Measurements from ENCODE around the gene ADGRG6.

The ADGRG6 gene

DNA sequence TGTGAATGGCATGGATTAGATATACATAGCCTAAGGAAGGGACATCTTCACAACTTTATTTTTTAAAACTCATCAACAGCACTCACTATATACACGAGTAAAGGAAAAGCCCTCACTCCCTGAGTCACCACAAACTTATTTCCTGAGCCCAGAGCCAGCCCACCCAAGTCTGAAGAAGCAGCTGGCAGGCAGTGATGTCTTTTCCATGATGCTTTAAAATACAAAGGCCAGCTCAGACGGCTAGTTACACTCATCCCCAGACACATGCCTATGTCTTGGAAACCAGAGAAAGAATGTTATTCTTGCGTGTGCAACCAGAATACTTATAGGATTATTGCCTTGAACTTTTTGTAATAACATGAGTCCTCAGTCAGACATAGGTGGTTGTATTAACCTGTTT lies 114.4 kb downstream of the ADGRG6 start:
- H3K36me3 ChIP-seq (ENCODE audit: control insufficient read depth in 2 of 2, insufficient read depth in 1 of 2, low read length in 2 of 2) = no peaks in the 10 kb centered on the region; a peak in 1 of 3 replicates
- no peaks in the 10 kb centered on the region; the same call in 1 of the 2 replicates for H3K4me1 ChIP-seq (ENCODE audit: control insufficient read depth, insufficient read depth, low read length)
- H3K4me3 ChIP-seq (ENCODE audit: low read depth, low read length) = no peak overlapping the region
- no peak overlapping the region for H3K27ac ChIP-seq (ENCODE audit: extremely low read depth, low read depth, low read length)
- no peak for TF ChIP-seq ZNF530 (tag by site-specific recombination; IDR thresholded peaks at IDR 0.05; ENCODE audit: low read depth)
- no peak for TF ChIP-seq GLIS2 (tag by site-specific recombination; IDR thresholded peaks at IDR 0.05)
- no peak for TF ChIP-seq BCL6B (tag by site-specific recombination; IDR thresholded peaks at IDR 0.05)
- TF ChIP-seq PRDM6 (tag by site-specific recombination; IDR thresholded peaks at IDR 0.05) = no peak
- TF ChIP-seq ZNF747 (tag by site-specific recombination; IDR thresholded peaks at IDR 0.05) = no peak
- no peak for TF ChIP-seq ZNF639 (tag by site-specific recombination; IDR thresholded peaks at IDR 0.05)
- no peak for TF ChIP-seq ZNF121 (tag by site-specific recombination; IDR thresholded peaks at IDR 0.05)
- TF ChIP-seq ZEB2 (tag by site-specific recombination; IDR thresholded peaks at IDR 0.05) = no peak
- TF ChIP-seq ZNF16 (tag by site-specific recombination; IDR thresholded peaks at IDR 0.05; ENCODE audit: low read depth) = no peak
- no peak for TF ChIP-seq ZNF404 (tag by site-specific recombination; IDR thresholded peaks at IDR 0.05)
- TF ChIP-seq YY2 (tag by site-specific recombination; IDR thresholded peaks at IDR 0.05) = no peak
- CTCF ChIA-PET = no interaction called here
- H3K9me3 ChIP-seq (ENCODE audit: control insufficient read depth, insufficient read depth, low read depth, low read length) = no peaks in the 10 kb centered on the region
- POLR2A ChIA-PET = no interaction called here

DNA sequence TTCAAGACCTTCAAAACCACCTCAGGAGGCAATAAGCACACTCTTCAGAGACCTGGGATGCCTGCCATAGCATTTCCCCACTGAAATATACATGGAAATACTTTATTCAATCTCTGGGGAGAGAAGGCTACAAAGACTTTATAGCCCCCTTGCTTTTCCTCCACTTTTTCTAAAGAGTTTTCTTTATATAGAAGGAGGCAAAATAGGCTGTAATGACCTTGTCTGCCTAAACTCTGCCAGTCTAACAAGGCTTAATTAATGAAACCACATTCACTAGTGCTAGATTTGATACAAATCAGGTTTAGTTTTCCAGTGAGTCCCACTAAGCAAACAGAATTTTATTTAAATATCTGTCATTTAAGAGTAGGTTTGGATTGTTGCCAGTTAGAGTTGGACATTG lies 114.9 kb downstream of the ADGRG6 start:
- Histone ChIP-seq H3K36me3 (ENCODE audit: control insufficient read depth in 2 of 2, insufficient read depth in 1 of 2, low read length in 2 of 2) (no peaks in the 10 kb centered on the region; a peak in 1 of 3 replicates), H3K4me3 (ENCODE audit: low read depth, low read length) (no peak overlapping the region), H3K4me1 (ENCODE audit: control insufficient read depth, insufficient read depth, low read length) (peaks cover 2% of the 10 kb centered on the region), H3K27ac (ENCODE audit: extremely low read depth, low read depth, low read length) (no peak overlapping the region), H3K9me3 (ENCODE audit: control insufficient read depth, insufficient read depth, low read depth, low read length) (no peaks in the 10 kb centered on the region)
- CTCF ChIA-PET = no interaction called here
- POLR2A ChIA-PET = no interaction called here
- TF ChIP-seq KLF1 (tag by site-specific recombination; IDR thresholded peaks at IDR 0.05) (no peak), YY2 (tag by site-specific recombination; IDR thresholded peaks at IDR 0.05) (no peak), ZNF639 (tag by site-specific recombination; IDR thresholded peaks at IDR 0.05) (no peak), MEIS1 (CRISPR knock-in tag; IDR thresholded peaks at IDR 0.05; ENCODE audit: borderline replicate concordance) (no peak), ZNF677 (tag by site-specific recombination; IDR thresholded peaks at IDR 0.05) (no peak), ZNF549 (tag by site-specific recombination; IDR thresholded peaks at IDR 0.05) (no peak), ZNF274 (IDR thresholded peaks at IDR 0.05; ENCODE audit: low read length) (no peak), ZNF274 (tag by site-specific recombination; IDR thresholded peaks at IDR 0.05; ENCODE audit: borderline replicate concordance) (no peak), BCL11B (tag by site-specific recombination; IDR thresholded peaks at IDR 0.05; ENCODE audit: low read depth) (no peak)
- TF ChIP-seq, protein P1, sequence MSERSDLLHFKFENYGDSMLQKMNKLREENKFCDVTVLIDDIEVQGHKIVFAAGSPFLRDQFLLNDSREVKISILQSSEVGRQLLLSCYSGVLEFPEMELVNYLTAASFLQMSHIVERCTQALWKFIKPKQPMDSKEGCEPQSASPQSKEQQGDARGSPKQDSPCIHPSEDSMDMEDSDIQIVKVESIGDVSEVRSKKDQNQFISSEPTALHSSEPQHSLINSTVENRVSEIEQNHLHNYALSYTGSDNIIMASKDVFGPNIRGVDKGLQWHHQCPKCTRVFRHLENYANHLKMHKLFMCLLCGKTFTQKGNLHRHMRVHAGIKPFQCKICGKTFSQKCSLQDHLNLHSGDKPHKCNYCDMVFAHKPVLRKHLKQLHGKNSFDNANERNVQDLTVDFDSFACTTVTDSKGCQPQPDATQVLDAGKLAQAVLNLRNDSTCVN (tag by site-specific recombination; optimal IDR thresholded peaks at IDR 0.05) = no peak
- TF ChIP-seq, protein P2, sequence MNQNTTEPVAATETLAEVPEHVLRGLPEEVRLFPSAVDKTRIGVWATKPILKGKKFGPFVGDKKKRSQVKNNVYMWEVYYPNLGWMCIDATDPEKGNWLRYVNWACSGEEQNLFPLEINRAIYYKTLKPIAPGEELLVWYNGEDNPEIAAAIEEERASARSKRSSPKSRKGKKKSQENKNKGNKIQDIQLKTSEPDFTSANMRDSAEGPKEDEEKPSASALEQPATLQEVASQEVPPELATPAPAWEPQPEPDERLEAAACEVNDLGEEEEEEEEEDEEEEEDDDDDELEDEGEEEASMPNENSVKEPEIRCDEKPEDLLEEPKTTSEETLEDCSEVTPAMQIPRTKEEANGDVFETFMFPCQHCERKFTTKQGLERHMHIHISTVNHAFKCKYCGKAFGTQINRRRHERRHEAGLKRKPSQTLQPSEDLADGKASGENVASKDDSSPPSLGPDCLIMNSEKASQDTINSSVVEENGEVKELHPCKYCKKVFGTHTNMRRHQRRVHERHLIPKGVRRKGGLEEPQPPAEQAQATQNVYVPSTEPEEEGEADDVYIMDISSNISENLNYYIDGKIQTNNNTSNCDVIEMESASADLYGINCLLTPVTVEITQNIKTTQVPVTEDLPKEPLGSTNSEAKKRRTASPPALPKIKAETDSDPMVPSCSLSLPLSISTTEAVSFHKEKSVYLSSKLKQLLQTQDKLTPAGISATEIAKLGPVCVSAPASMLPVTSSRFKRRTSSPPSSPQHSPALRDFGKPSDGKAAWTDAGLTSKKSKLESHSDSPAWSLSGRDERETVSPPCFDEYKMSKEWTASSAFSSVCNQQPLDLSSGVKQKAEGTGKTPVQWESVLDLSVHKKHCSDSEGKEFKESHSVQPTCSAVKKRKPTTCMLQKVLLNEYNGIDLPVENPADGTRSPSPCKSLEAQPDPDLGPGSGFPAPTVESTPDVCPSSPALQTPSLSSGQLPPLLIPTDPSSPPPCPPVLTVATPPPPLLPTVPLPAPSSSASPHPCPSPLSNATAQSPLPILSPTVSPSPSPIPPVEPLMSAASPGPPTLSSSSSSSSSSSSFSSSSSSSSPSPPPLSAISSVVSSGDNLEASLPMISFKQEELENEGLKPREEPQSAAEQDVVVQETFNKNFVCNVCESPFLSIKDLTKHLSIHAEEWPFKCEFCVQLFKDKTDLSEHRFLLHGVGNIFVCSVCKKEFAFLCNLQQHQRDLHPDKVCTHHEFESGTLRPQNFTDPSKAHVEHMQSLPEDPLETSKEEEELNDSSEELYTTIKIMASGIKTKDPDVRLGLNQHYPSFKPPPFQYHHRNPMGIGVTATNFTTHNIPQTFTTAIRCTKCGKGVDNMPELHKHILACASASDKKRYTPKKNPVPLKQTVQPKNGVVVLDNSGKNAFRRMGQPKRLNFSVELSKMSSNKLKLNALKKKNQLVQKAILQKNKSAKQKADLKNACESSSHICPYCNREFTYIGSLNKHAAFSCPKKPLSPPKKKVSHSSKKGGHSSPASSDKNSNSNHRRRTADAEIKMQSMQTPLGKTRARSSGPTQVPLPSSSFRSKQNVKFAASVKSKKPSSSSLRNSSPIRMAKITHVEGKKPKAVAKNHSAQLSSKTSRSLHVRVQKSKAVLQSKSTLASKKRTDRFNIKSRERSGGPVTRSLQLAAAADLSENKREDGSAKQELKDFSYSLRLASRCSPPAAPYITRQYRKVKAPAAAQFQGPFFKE (tag by site-specific recombination; IDR thresholded peaks at IDR 0.05; ENCODE audit: borderline replicate concordance) = no peak
- TF ChIP-seq, protein P3, sequence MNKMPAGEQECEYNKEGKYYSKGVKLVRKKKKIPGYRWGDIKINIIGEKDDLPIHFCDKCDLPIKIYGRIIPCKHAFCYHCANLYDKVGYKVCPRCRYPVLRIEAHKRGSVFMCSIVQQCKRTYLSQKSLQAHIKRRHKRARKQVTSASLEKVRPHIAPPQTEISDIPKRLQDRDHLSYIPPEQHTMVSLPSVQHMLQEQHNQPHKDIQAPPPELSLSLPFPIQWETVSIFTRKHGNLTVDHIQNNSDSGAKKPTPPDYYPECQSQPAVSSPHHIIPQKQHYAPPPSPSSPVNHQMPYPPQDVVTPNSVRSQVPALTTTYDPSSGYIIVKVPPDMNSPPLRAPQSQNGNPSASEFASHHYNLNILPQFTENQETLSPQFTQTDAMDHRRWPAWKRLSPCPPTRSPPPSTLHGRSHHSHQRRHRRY (tag by site-specific recombination; IDR thresholded peaks at IDR 0.05) = no peak
